ENCODE results near the gene GCN1.

GRCh38 chr12:120081641-120082040 lies 112.9 kb downstream of the GCN1 start:
- TF ChIP-seq, protein P1, sequence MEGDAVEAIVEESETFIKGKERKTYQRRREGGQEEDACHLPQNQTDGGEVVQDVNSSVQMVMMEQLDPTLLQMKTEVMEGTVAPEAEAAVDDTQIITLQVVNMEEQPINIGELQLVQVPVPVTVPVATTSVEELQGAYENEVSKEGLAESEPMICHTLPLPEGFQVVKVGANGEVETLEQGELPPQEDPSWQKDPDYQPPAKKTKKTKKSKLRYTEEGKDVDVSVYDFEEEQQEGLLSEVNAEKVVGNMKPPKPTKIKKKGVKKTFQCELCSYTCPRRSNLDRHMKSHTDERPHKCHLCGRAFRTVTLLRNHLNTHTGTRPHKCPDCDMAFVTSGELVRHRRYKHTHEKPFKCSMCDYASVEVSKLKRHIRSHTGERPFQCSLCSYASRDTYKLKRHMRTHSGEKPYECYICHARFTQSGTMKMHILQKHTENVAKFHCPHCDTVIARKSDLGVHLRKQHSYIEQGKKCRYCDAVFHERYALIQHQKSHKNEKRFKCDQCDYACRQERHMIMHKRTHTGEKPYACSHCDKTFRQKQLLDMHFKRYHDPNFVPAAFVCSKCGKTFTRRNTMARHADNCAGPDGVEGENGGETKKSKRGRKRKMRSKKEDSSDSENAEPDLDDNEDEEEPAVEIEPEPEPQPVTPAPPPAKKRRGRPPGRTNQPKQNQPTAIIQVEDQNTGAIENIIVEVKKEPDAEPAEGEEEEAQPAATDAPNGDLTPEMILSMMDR (IDR thresholded peaks at IDR 0.05) = no peak
- TF ChIP-seq POLR2A (IDR thresholded peaks at IDR 0.05) = no peak
